HG03457 (cell line): ENCODE data around the gene MGA.

Experiments used
- ATAC-seq: cut with Tn5 transposase; IDR thresholded peaks from one replicate; pipeline ENCODE4 v1.9.1; 2021; ENCODE audit warnings: moderate number of reproducible peaks; ENCODE audit not compliant: unreplicated experiment

Gene MGA

GRCh38 chr15:41804916-41805666, 144.9 kb downstream of the MGA start:
- no peak for ATAC-seq

GRCh38 chr15:41805711-41806110, 145.5 kb downstream of the MGA start:
- ATAC-seq: no peak

- no peak for ATAC-seq
Observed at GRCh38 chr15:41806291-41807181, 146.3 kb downstream of the MGA start.

- no peak for ATAC-seq
Observed at GRCh38 chr15:41809121-41809520, 148.9 kb downstream of the MGA start.

GRCh38 chr15:41809526-41810220, 149.5 kb downstream of the MGA start:
- ATAC-seq: no peak

- ATAC-seq: no peak
Observed at GRCh38 chr15:41810651-41811431, 150.6 kb downstream of the MGA start.

GRCh38 chr15:41811432-41812195, 151.4 kb downstream of the MGA start:
- ATAC-seq: no peak

- no peak for ATAC-seq
Observed at GRCh38 chr15:41812820-41813375, 152.7 kb downstream of the MGA start.

- ATAC-seq: no peak
Observed at GRCh38 chr15:41813426-41813825, 153.2 kb downstream of the MGA start.

- ATAC-seq: no peak
Observed at GRCh38 chr15:41814534-41814933, 154.3 kb downstream of the MGA start.

GRCh38 chr15:41816788-41817187, 156.6 kb downstream of the MGA start:
- ATAC-seq: no peak

- no peak for ATAC-seq
Observed at GRCh38 chr15:41817327-41817726, 157.1 kb downstream of the MGA start.

- ATAC-seq: no peak
Observed at GRCh38 chr15:41817781-41818180, 157.6 kb downstream of the MGA start.

GRCh38 chr15:41819455-41820050, 159.3 kb downstream of the MGA start:
- no peak for ATAC-seq

GRCh38 chr15:41820791-41821423, 160.7 kb downstream of the MGA start:
- ATAC-seq: no peak

- no peak for ATAC-seq
Observed at GRCh38 chr15:41821831-41822230, 161.6 kb downstream of the MGA start.

GRCh38 chr15:41822471-41822870, 162.3 kb downstream of the MGA start:
- ATAC-seq: no peak
